ENCODE data around the gene SH3RF3.

- TF ChIP-seq POLR2A (IDR thresholded peaks at IDR 0.05) (no peak), CTCF (IDR thresholded peaks at IDR 0.05) (no peak), EP300 (IDR thresholded peaks at IDR 0.05) (no peak), POLR2AphosphoS5 (IDR thresholded peaks at IDR 0.05) (no peak)
Observed at GRCh38 chr2:109185821-109186570, 57.0 kb downstream of the SH3RF3 start.
